ENCODE measurements around the gene ZDHHC14. TPM values are rescaled to one million over a fixed set of nuclear protein-coding genes. Genes with fewer than 3 reads are reported as not detected.
A peak's percentile ranks its signal among the peaks of the same experiment; 100 is the strongest.

The ZDHHC14 gene
- total RNA-seq, 1 donor from 2014 or later, result 9.3 TPM

- DNase-seq, result no peak
- intact Hi-C loops (cut with DNase I), result no loop called here
- Histone ChIP-seq H3K27ac (no peak overlapping the region), H3K9me3 (peaks cover 11% of the 10 kb centered on the region), H3K27me3 (ENCODE audit: low read depth) (no peaks in the 10 kb centered on the region), H3K36me3 (no peaks in the 10 kb centered on the region), H3K4me1 (no peaks in the 10 kb centered on the region), H3K4me3 (no peak overlapping the region)
- TF ChIP-seq CTCF (IDR thresholded peaks at IDR 0.05), result no peak
- peak in 1 of 2 donors; percentile 31 for ATAC-seq
These were observed 129.6 kb downstream of the ZDHHC14 start for GRCh38 chr6:157510323-157511188.

GRCh38 chr6:157511682-157512381 is 130.8 kb downstream of the ZDHHC14 start:
- Histone ChIP-seq H3K27me3 (ENCODE audit: low read depth) (no peaks in the 10 kb centered on the region), H3K9me3 (no peaks in the 10 kb centered on the region), H3K27ac (no peak overlapping the region), H3K36me3 (no peaks in the 10 kb centered on the region), H3K4me1 (no peaks in the 10 kb centered on the region), H3K4me3 (no peak overlapping the region)
- TF ChIP-seq CTCF (IDR thresholded peaks at IDR 0.05), result no peak
- ATAC-seq, result no peak
- no peak for DNase-seq
- intact Hi-C loops (cut with DNase I), result no loop called here

GRCh38 chr6:157512382-157512682 is 131.3 kb downstream of the ZDHHC14 start:
- Histone ChIP-seq H3K36me3 (no peaks in the 10 kb centered on the region), H3K4me3 (no peak overlapping the region), H3K27ac (no peak overlapping the region), H3K9me3 (no peaks in the 10 kb centered on the region), H3K4me1 (no peaks in the 10 kb centered on the region), H3K27me3 (ENCODE audit: low read depth) (no peaks in the 10 kb centered on the region)
- intact Hi-C loops (cut with DNase I), result no loop called here
- TF ChIP-seq CTCF (IDR thresholded peaks at IDR 0.05), result no peak
- no peak for DNase-seq
- no peak for ATAC-seq

GRCh38 chr6:157513004-157513603 is 132.1 kb downstream of the ZDHHC14 start:
- no peaks in the 10 kb centered on the region for H3K36me3 ChIP-seq
- intact Hi-C loops (cut with DNase I), result no loop called here
- no peaks in the 10 kb centered on the region for H3K9me3 ChIP-seq
- H3K4me3 ChIP-seq, result no peak overlapping the region
- DNase-seq (no peak), ATAC-seq (no peak)
- no peaks in the 10 kb centered on the region for H3K27me3 ChIP-seq (ENCODE audit: low read depth)
- H3K27ac ChIP-seq, result no peak overlapping the region
- no peak for TF ChIP-seq CTCF (IDR thresholded peaks at IDR 0.05)
- no peaks in the 10 kb centered on the region for H3K4me1 ChIP-seq

GRCh38 chr6:157513619-157514485 is 132.9 kb downstream of the ZDHHC14 start:
- ATAC-seq (no peak), DNase-seq (no peak)
- Histone ChIP-seq H3K27ac (no peak overlapping the region), H3K36me3 (no peaks in the 10 kb centered on the region), H3K4me1 (no peaks in the 10 kb centered on the region), H3K9me3 (no peaks in the 10 kb centered on the region), H3K4me3 (no peak overlapping the region), H3K27me3 (ENCODE audit: low read depth) (no peaks in the 10 kb centered on the region)
- no peak for TF ChIP-seq CTCF (IDR thresholded peaks at IDR 0.05)
- intact Hi-C loops (cut with DNase I), result no loop called here
